Stimulated activated CD8-positive, alpha-beta memory T cell treated with anti-CD3 and anti-CD28 coated beads, Interleukin-7, amount 100 ng/mL, for 24 hours (primary cell): ENCODE results near the gene GNB5.

Experiments
- DNase-seq: peaks from one replicate; pipeline ENCODE4 v3.0.0-alpha.2; 2020; ENCODE audit warnings: low read depth

GNB5 gene

GRCh38 chr15:52140646-52141045, 50.5 kb downstream of the GNB5 start:
- no peak for DNase-seq

- DNase-seq: peak; percentile 44
Measured at GRCh38 chr15:52139599-52140462, 51.4 kb downstream of the GNB5 start.

- DNase-seq: no peak
Measured at GRCh38 chr15:52137432-52138357, 53.5 kb downstream of the GNB5 start.

GRCh38 chr15:52136442-52136980, 54.7 kb downstream of the GNB5 start:
- no peak for DNase-seq

- DNase-seq: no peak
Measured at GRCh38 chr15:52134502-52135144, 56.6 kb downstream of the GNB5 start.

GRCh38 chr15:52133510-52134220, 57.5 kb downstream of the GNB5 start:
- DNase-seq: no peak

- DNase-seq: no peak
Measured at GRCh38 chr15:52132066-52132465, 59.1 kb downstream of the GNB5 start.

- no peak for DNase-seq
Measured at GRCh38 chr15:52128568-52128967, 62.6 kb downstream of the GNB5 start.

- no peak for DNase-seq
Measured at GRCh38 chr15:52124270-52124880, 66.8 kb downstream of the GNB5 start.

GRCh38 chr15:52121896-52122295, 69.3 kb downstream of the GNB5 start:
- no peak for DNase-seq

- no peak for DNase-seq
Measured at GRCh38 chr15:52121006-52121405, 70.2 kb downstream of the GNB5 start.

- no peak for DNase-seq
Measured at GRCh38 chr15:52120488-52120887, 70.7 kb downstream of the GNB5 start.

- no peak for DNase-seq
Measured at GRCh38 chr15:52118969-52119749, 72.0 kb downstream of the GNB5 start.

GRCh38 chr15:52117549-52117948, 73.6 kb downstream of the GNB5 start:
- no peak for DNase-seq

- no peak for DNase-seq
Measured at GRCh38 chr15:52115598-52116427, 75.4 kb downstream of the GNB5 start.

GRCh38 chr15:52114261-52115055, 76.7 kb downstream of the GNB5 start:
- no peak for DNase-seq

- no peak for DNase-seq
Measured at GRCh38 chr15:52113708-52114107, 77.5 kb downstream of the GNB5 start.

GRCh38 chr15:52113235-52113634, 78.0 kb downstream of the GNB5 start:
- no peak for DNase-seq
